Neural progenitor cell (in vitro differentiated cells): ENCODE results near the gene SLC16A14.

Experiments
- EZH2 ChIP-seq: fragments of 200-600 bp; sonication (generic); IDR thresholded peaks from 2 replicates; pipeline ENCODE4 v1.6.1; 2017; ENCODE audit warnings: antibody characterized with exemption, mild to moderate bottlenecking, moderate library complexity
- TF ChIP-seq, protein P1 (sequence below): fragments of 200-600 bp; sonication (generic); IDR thresholded peaks from 2 replicates; pipeline ENCODE4 v1.5.1; 2017; ENCODE audit warnings: antibody characterized with exemption, mild to moderate bottlenecking

DNA sequence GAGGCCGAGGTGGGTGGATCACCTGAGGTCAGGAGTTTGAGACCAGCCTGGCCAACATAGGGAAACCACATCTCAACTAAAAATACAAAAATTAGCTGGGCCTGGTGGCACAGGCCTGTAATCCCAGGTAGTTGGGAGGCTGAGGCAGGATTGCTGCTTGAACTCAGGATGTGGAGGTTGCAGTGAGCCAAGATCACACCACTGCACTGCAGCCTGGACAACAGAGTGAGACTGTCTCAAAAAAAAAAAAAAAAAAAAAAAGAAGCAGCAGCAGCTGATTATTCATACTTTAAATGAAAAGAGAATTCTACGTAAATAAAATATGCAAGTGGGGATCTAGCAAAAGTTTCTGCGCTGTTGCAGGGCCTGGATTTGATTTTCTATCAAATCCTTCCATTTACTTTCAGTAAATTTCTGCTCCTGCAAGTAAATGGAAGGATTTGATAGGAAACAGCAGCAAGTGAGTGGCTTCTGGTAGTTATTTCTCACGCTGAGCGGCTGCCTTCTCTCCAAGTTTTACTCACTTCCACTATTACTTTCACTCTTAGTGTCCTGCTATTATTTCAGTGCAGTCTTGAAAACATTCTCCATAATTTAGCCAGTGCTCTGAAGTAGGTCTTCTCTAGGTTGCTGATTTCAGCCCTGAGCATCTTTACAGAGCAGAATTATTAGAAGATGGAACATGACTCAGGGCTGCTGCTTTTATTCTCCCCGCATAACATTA lies 68.4 kb downstream of the SLC16A14 start:
- TF ChIP-seq, protein P1, sequence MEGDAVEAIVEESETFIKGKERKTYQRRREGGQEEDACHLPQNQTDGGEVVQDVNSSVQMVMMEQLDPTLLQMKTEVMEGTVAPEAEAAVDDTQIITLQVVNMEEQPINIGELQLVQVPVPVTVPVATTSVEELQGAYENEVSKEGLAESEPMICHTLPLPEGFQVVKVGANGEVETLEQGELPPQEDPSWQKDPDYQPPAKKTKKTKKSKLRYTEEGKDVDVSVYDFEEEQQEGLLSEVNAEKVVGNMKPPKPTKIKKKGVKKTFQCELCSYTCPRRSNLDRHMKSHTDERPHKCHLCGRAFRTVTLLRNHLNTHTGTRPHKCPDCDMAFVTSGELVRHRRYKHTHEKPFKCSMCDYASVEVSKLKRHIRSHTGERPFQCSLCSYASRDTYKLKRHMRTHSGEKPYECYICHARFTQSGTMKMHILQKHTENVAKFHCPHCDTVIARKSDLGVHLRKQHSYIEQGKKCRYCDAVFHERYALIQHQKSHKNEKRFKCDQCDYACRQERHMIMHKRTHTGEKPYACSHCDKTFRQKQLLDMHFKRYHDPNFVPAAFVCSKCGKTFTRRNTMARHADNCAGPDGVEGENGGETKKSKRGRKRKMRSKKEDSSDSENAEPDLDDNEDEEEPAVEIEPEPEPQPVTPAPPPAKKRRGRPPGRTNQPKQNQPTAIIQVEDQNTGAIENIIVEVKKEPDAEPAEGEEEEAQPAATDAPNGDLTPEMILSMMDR, result no peak
- no peak for TF ChIP-seq EZH2
